Neural progenitor cell (in vitro differentiated cells): ENCODE measurements around the gene CPT1A. TPM values are rescaled to one million over a fixed set of nuclear protein-coding genes. Genes with fewer than 3 reads are reported as not detected.
A peak's percentile ranks its signal among the peaks of the same experiment; 100 is the strongest.

ENCODE experiments used
- DNase-seq: peaks from one replicate; pipeline ENCODE4 v3.0.0-alpha.2; 2016; ENCODE audit warnings: low spot score
- H2AFZ ChIP-seq: fragments of 200-600 bp; sonication (generic); replicated peaks from 2 replicates; pipeline ENCODE4 v1.6.1; 2016; ENCODE audit warnings: antibody characterized with exemption
- H3F3A ChIP-seq: fragments of 200-600 bp; sonication (generic); 2 replicates; pipeline ENCODE4 v1.6.1; 2016; ENCODE audit warnings: antibody characterized with exemption, low read depth
- H3K27ac ChIP-seq: fragments of 200-600 bp; sonication (generic); 2 replicates; pipeline ENCODE4 v1.5.1; 2016; ENCODE audit warnings: mild to moderate bottlenecking
- H3K27me3 ChIP-seq: fragments of 200-600 bp; sonication (generic); 2 replicates; pipeline ENCODE4 v1.6.1; 2016; ENCODE audit warnings: mild to moderate bottlenecking, moderate library complexity
- H3K36me3 ChIP-seq: fragments of 200-600 bp; sonication (generic); 2 replicates; pipeline ENCODE4 v1.5.1; 2016
- H3K4me1 ChIP-seq: fragments of 200-600 bp; sonication (generic); 2 replicates; pipeline ENCODE4 v1.6.1; 2016; ENCODE audit warnings: mixed run types
- H3K4me2 ChIP-seq: fragments of 200-600 bp; sonication (generic); 2 replicates; pipeline ENCODE4 v1.6.1; 2016
- H3K4me3 ChIP-seq: fragments of 200-600 bp; sonication (generic); 2 replicates; pipeline ENCODE4 v1.5.1; 2016
- H3K79me2 ChIP-seq: fragments of 200-600 bp; sonication (generic); 2 replicates; pipeline ENCODE4 v1.6.1; 2016; ENCODE audit warnings: low read depth
- H3K9ac ChIP-seq: fragments of 200-600 bp; sonication (generic); 2 replicates; pipeline ENCODE4 v1.6.1; 2016
- H3K9me3 ChIP-seq: fragments of 200-600 bp; sonication (generic); 2 replicates; pipeline ENCODE4 v1.5.1; 2016; ENCODE audit warnings: low read depth
- H4K20me1 ChIP-seq: fragments of 200-600 bp; sonication (generic); 2 replicates; pipeline ENCODE4 v1.6.1; 2016; ENCODE audit warnings: low read depth
- H3K27ac Mint-ChIP-seq: 3 replicates; pipeline ENCODE4 v1.8.0; 2021; ENCODE audit warnings: mixed read lengths
- H3K27me3 Mint-ChIP-seq: 2 replicates; pipeline ENCODE4 v1.8.0; 2022; ENCODE audit warnings: low read depth, mild to moderate bottlenecking, inconsistent platforms, moderate library complexity, mixed read lengths; ENCODE audit not compliant: insufficient read depth
- H3K36me3 Mint-ChIP-seq: 3 replicates; pipeline ENCODE4 v1.8.0; 2021; ENCODE audit warnings: mixed read lengths
- H3K4me1 Mint-ChIP-seq: 3 replicates; pipeline ENCODE4 v1.8.0; 2021; ENCODE audit warnings: mixed read lengths
- H3K4me3 Mint-ChIP-seq: 3 replicates; pipeline ENCODE4 v1.8.0; 2021; ENCODE audit warnings: mild to moderate bottlenecking, moderate library complexity, mixed read lengths
- H3K9me3 Mint-ChIP-seq: 3 replicates; pipeline ENCODE4 v1.8.0; 2020; ENCODE audit warnings: mixed read lengths
- CTCF ChIP-seq: fragments of 200-600 bp; sonication (generic); IDR thresholded peaks from 2 replicates; pipeline ENCODE4 v1.5.1; 2017; ENCODE audit warnings: antibody characterized with exemption, mild to moderate bottlenecking
- EZH2 ChIP-seq: fragments of 200-600 bp; sonication (generic); IDR thresholded peaks from 2 replicates; pipeline ENCODE4 v1.6.1; 2017; ENCODE audit warnings: antibody characterized with exemption, mild to moderate bottlenecking, moderate library complexity
- EZH2phosphoT487 ChIP-seq: fragments of 200-600 bp; sonication (generic); IDR thresholded peaks from 2 replicates; pipeline ENCODE4 v1.6.1; 2017; ENCODE audit warnings: antibody characterized with exemption
- total RNA-seq: library from RNA; depleted of rRNA; stranded (reverse); fragments of >200 nt; gene quantifications from 2 replicates; pipeline ENCODE4 v1.2.3, GENCODE V29; 2015; ENCODE audit warnings: low replicate concordance

CPT1A gene
- total RNA-seq, 1 donor from 2014 or later: 0.64 TPM

DNA sequence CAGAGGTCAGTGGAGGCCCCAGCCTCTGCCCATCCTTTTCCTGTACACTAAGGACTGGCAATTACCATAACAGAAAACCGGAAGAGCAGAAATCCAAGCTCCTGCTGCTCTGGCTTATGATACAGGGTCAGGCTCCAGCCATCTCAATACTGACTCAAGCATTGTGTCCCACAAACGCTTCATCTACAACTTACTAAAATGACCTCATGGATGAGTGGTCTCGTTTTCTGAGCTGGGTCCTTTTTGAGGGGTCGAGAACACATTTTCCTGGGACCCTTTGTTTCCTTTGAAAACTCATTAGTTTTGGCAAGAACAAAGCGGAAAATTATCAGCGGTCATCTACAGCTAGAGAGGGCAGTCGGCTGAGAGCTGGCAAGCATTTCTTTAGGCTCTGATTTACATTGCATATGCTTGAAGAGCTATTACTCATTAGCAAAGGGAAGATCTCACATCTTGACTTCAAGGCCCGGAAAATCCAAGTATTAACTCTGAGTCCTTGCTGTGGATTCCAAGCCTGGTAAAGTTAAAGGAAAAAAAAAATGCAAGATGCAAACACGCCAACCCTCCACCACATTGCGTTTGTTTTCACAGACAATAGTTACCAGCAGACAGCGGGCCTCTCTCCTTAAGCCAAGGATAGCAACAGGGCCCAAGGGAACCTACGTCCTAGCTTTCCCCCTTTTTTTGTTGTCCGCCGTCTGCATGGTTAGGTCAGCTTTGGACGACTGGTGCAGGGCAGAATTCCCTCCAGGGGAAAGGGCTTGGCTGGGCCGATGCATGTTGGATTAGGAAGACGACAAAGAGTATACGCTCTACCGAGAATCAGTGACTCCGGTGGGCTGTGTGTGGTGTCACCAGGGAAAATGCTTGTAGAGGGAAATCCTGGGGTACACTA, 92.2 kb downstream of the CPT1A start:
- Histone ChIP-seq H3K9me3 (no peaks in the 10 kb centered on the region), H3K27me3 (peaks cover 16% of the 10 kb centered on the region), H3F3A (peaks cover 24% of the 10 kb centered on the region), H4K20me1 (no peaks in the 10 kb centered on the region), H3K79me2 (no peaks in the 10 kb centered on the region), H2AFZ (peak overlapping the region; percentile 93), H3K4me2 (peak overlapping the region; percentile 86), H3K9ac (no peak overlapping the region), H3K4me1 (peaks cover 16% of the 10 kb centered on the region), H3K27ac (no peak overlapping the region), H3K36me3 (no peaks in the 10 kb centered on the region), H3K4me3 (peak overlapping the region; percentile 65)
- peak; percentile 17 for TF ChIP-seq EZH2
- TF ChIP-seq EZH2phosphoT487: no peak
- H3K9me3 Mint-ChIP-seq: no peaks in the 10 kb centered on the region
- peaks cover 17% of the 10 kb centered on the region for H3K27me3 Mint-ChIP-seq
- DNase-seq: peak; percentile 56
- peaks cover 29% of the 10 kb centered on the region for H3K4me1 Mint-ChIP-seq
- H3K36me3 Mint-ChIP-seq: peaks cover 6% of the 10 kb centered on the region
- peak overlapping the region; percentile 54 for H3K27ac Mint-ChIP-seq
- peak overlapping the region; percentile 77 for H3K4me3 Mint-ChIP-seq

DNA sequence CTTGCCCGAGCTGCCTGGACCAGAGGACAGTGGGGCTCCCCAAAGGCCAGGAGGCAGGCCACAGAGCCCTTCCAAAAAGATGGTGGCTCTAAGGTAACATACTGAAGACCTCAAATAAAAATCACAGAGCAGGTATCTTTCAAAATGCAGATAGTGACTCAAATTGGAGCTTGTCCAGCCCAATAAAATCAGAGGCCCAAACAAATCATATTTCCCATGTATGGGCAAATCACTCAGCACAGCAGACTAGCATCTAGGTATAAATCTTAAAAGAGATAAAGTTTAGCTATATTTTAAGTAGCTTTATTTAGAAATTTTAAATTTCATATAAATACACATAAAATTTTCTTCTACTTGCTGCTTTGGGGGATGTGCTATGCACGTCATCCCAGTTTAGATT, 93.7 kb downstream of the CPT1A start:
- Histone ChIP-seq H3K4me3 (no peak overlapping the region), H3K9me3 (no peaks in the 10 kb centered on the region), H3F3A (peaks cover 24% of the 10 kb centered on the region), H3K4me2 (no peak overlapping the region), H3K4me1 (peaks cover 16% of the 10 kb centered on the region), H3K36me3 (no peaks in the 10 kb centered on the region), H3K27ac (no peak overlapping the region), H3K27me3 (peaks cover 16% of the 10 kb centered on the region), H2AFZ (no peak overlapping the region), H3K9ac (no peak overlapping the region), H4K20me1 (no peaks in the 10 kb centered on the region), H3K79me2 (no peaks in the 10 kb centered on the region)
- DNase-seq: no peak
- Mint-ChIP-seq H3K27ac (no peak overlapping the region), H3K4me1 (peaks cover 29% of the 10 kb centered on the region), H3K36me3 (peaks cover 6% of the 10 kb centered on the region), H3K4me3 (no peak overlapping the region), H3K9me3 (no peaks in the 10 kb centered on the region), H3K27me3 (peaks cover 14% of the 10 kb centered on the region)
- no peak for TF ChIP-seq EZH2phosphoT487
- TF ChIP-seq EZH2: no peak
- TF ChIP-seq CTCF: no peak

- H4K20me1 ChIP-seq: no peaks in the 10 kb centered on the region
- Mint-ChIP-seq H3K9me3 (no peaks in the 10 kb centered on the region), H3K27me3 (peaks cover 10% of the 10 kb centered on the region), H3K27ac (no peak overlapping the region), H3K4me1 (peaks cover 24% of the 10 kb centered on the region), H3K36me3 (peaks cover 6% of the 10 kb centered on the region), H3K4me3 (no peak overlapping the region)
- H2AFZ ChIP-seq: no peak overlapping the region
- no peak overlapping the region for H3K4me3 ChIP-seq
- TF ChIP-seq EZH2: no peak
- no peak for TF ChIP-seq EZH2phosphoT487
- no peak for TF ChIP-seq CTCF
- no peaks in the 10 kb centered on the region for H3K36me3 ChIP-seq
- no peak overlapping the region for H3K27ac ChIP-seq
- peaks cover 5% of the 10 kb centered on the region for H3F3A ChIP-seq
- H3K4me1 ChIP-seq: peaks cover 3% of the 10 kb centered on the region
- H3K4me2 ChIP-seq: no peak overlapping the region
- DNase-seq: no peak
- H3K9me3 ChIP-seq: no peaks in the 10 kb centered on the region
- no peaks in the 10 kb centered on the region for H3K79me2 ChIP-seq
- H3K27me3 ChIP-seq: no peaks in the 10 kb centered on the region
- H3K9ac ChIP-seq: no peak overlapping the region
Observed at GRCh38 chr11:68743539-68743938, 98.2 kb downstream of the CPT1A start.

- Histone ChIP-seq H4K20me1 (no peaks in the 10 kb centered on the region), H3K79me2 (no peaks in the 10 kb centered on the region), H3K4me3 (no peak overlapping the region), H2AFZ (no peak overlapping the region), H3K9me3 (no peaks in the 10 kb centered on the region), H3K4me1 (no peaks in the 10 kb centered on the region), H3K27me3 (no peaks in the 10 kb centered on the region), H3K36me3 (no peaks in the 10 kb centered on the region), H3F3A (no peaks in the 10 kb centered on the region), H3K4me2 (no peak overlapping the region), H3K27ac (no peak overlapping the region), H3K9ac (no peak overlapping the region)
- DNase-seq: no peak
- Mint-ChIP-seq H3K4me3 (no peak overlapping the region), H3K36me3 (peaks cover 1% of the 10 kb centered on the region), H3K27ac (no peak overlapping the region), H3K27me3 (peaks cover 9% of the 10 kb centered on the region), H3K9me3 (no peaks in the 10 kb centered on the region), H3K4me1 (peaks cover 14% of the 10 kb centered on the region)
- TF ChIP-seq EZH2phosphoT487: no peak
- TF ChIP-seq EZH2: no peak
- TF ChIP-seq CTCF: no peak
Observed at GRCh38 chr11:68741463-68741862, 100.3 kb downstream of the CPT1A start.
